ENCODE results near the gene CTNNA2.

The CTNNA2 gene

GRCh38 chr2:79585701-79586433 is 73.0 kb downstream of the CTNNA2 start:
- no peak overlapping the region for H3K27ac Mint-ChIP-seq
- no peaks in the 10 kb centered on the region for H3K27me3 Mint-ChIP-seq
- peaks cover 14% of the 10 kb centered on the region for H3K9me3 Mint-ChIP-seq
- no peak overlapping the region for H3K4me3 Mint-ChIP-seq
- no peaks in the 10 kb centered on the region for H3K36me3 Mint-ChIP-seq
- no peaks in the 10 kb centered on the region for H3K4me1 Mint-ChIP-seq

- H3K4me1 Mint-ChIP-seq: no peaks in the 10 kb centered on the region
Measured at GRCh38 chr2:79591281-79591680, 78.4 kb downstream of the CTNNA2 start.

GRCh38 chr2:79593237-79593867 is 80.5 kb downstream of the CTNNA2 start:
- no peaks in the 10 kb centered on the region for H3K4me1 Mint-ChIP-seq
- no peak overlapping the region for H3K27ac Mint-ChIP-seq
- no peaks in the 10 kb centered on the region for H3K9me3 Mint-ChIP-seq
- no peaks in the 10 kb centered on the region for H3K27me3 Mint-ChIP-seq
- H3K36me3 Mint-ChIP-seq: no peaks in the 10 kb centered on the region
- H3K4me3 Mint-ChIP-seq: no peak overlapping the region

More at GRCh38 chr2:79591281-79591680, 78.4 kb downstream of the CTNNA2 start:
- peaks cover 6% of the 10 kb centered on the region for H3K9me3 Mint-ChIP-seq
- H3K4me3 Mint-ChIP-seq: no peak overlapping the region
- no peaks in the 10 kb centered on the region for H3K36me3 Mint-ChIP-seq
- no peak overlapping the region for H3K27ac Mint-ChIP-seq
- no peaks in the 10 kb centered on the region for H3K27me3 Mint-ChIP-seq

- Mint-ChIP-seq H3K36me3 (no peaks in the 10 kb centered on the region), H3K27ac (no peak overlapping the region), H3K4me1 (no peaks in the 10 kb centered on the region), H3K4me3 (no peak overlapping the region), H3K9me3 (no peaks in the 10 kb centered on the region), H3K27me3 (no peaks in the 10 kb centered on the region)
Measured at GRCh38 chr2:79596403-79596802, 83.6 kb downstream of the CTNNA2 start.

GRCh38 chr2:79604748-79605147 is 91.9 kb downstream of the CTNNA2 start:
- no peaks in the 10 kb centered on the region for H3K36me3 Mint-ChIP-seq
- H3K4me3 Mint-ChIP-seq: no peak overlapping the region
- H3K4me1 Mint-ChIP-seq: no peaks in the 10 kb centered on the region
- H3K9me3 Mint-ChIP-seq: peaks cover 13% of the 10 kb centered on the region
- no peak overlapping the region for H3K27ac Mint-ChIP-seq
- H3K27me3 Mint-ChIP-seq: no peaks in the 10 kb centered on the region

- Mint-ChIP-seq H3K27ac (no peak overlapping the region), H3K4me3 (no peak overlapping the region), H3K27me3 (no peaks in the 10 kb centered on the region), H3K36me3 (no peaks in the 10 kb centered on the region), H3K4me1 (no peaks in the 10 kb centered on the region), H3K9me3 (no peaks in the 10 kb centered on the region)
Measured at GRCh38 chr2:79611448-79612016, 98.7 kb downstream of the CTNNA2 start.

- Mint-ChIP-seq H3K27ac (no peak overlapping the region), H3K9me3 (peaks cover 5% of the 10 kb centered on the region), H3K36me3 (no peaks in the 10 kb centered on the region), H3K4me1 (no peaks in the 10 kb centered on the region), H3K4me3 (no peak overlapping the region), H3K27me3 (no peaks in the 10 kb centered on the region)
Measured at GRCh38 chr2:79612999-79613398, 100.1 kb downstream of the CTNNA2 start.

GRCh38 chr2:79619442-79619841 is 106.6 kb downstream of the CTNNA2 start:
- Mint-ChIP-seq H3K27ac (no peak overlapping the region), H3K4me3 (no peak overlapping the region), H3K36me3 (no peaks in the 10 kb centered on the region), H3K4me1 (no peaks in the 10 kb centered on the region), H3K27me3 (no peaks in the 10 kb centered on the region), H3K9me3 (peaks cover 16% of the 10 kb centered on the region)

GRCh38 chr2:79619976-79620375 is 107.1 kb downstream of the CTNNA2 start:
- H3K9me3 Mint-ChIP-seq: peaks cover 17% of the 10 kb centered on the region
- no peaks in the 10 kb centered on the region for H3K27me3 Mint-ChIP-seq
- H3K4me3 Mint-ChIP-seq: no peak overlapping the region
- no peaks in the 10 kb centered on the region for H3K4me1 Mint-ChIP-seq
- no peaks in the 10 kb centered on the region for H3K36me3 Mint-ChIP-seq
- no peak overlapping the region for H3K27ac Mint-ChIP-seq

GRCh38 chr2:79620679-79621078 is 107.8 kb downstream of the CTNNA2 start:
- H3K4me1 Mint-ChIP-seq: no peaks in the 10 kb centered on the region
- H3K9me3 Mint-ChIP-seq: peaks cover 17% of the 10 kb centered on the region
- H3K4me3 Mint-ChIP-seq: no peak overlapping the region
- no peak overlapping the region for H3K27ac Mint-ChIP-seq
- no peaks in the 10 kb centered on the region for H3K36me3 Mint-ChIP-seq
- H3K27me3 Mint-ChIP-seq: no peaks in the 10 kb centered on the region

- no peaks in the 10 kb centered on the region for H3K27me3 Mint-ChIP-seq
- no peak overlapping the region for H3K27ac Mint-ChIP-seq
- H3K9me3 Mint-ChIP-seq: peaks cover 17% of the 10 kb centered on the region
- no peak overlapping the region for H3K4me3 Mint-ChIP-seq
- H3K36me3 Mint-ChIP-seq: no peaks in the 10 kb centered on the region
- H3K4me1 Mint-ChIP-seq: no peaks in the 10 kb centered on the region
Measured at GRCh38 chr2:79621252-79621651, 108.4 kb downstream of the CTNNA2 start.

GRCh38 chr2:79621755-79622154 is 108.9 kb downstream of the CTNNA2 start:
- Mint-ChIP-seq H3K4me1 (no peaks in the 10 kb centered on the region), H3K27me3 (no peaks in the 10 kb centered on the region), H3K4me3 (no peak overlapping the region), H3K36me3 (no peaks in the 10 kb centered on the region), H3K9me3 (peaks cover 17% of the 10 kb centered on the region), H3K27ac (no peak overlapping the region)

GRCh38 chr2:79622508-79622907 is 109.7 kb downstream of the CTNNA2 start:
- H3K36me3 Mint-ChIP-seq: no peaks in the 10 kb centered on the region
- no peaks in the 10 kb centered on the region for H3K4me1 Mint-ChIP-seq
- no peak overlapping the region for H3K4me3 Mint-ChIP-seq
- H3K9me3 Mint-ChIP-seq: peaks cover 12% of the 10 kb centered on the region
- no peak overlapping the region for H3K27ac Mint-ChIP-seq
- no peaks in the 10 kb centered on the region for H3K27me3 Mint-ChIP-seq

- H3K27ac Mint-ChIP-seq: no peak overlapping the region
- no peak overlapping the region for H3K4me3 Mint-ChIP-seq
- H3K9me3 Mint-ChIP-seq: peaks cover 13% of the 10 kb centered on the region
- no peaks in the 10 kb centered on the region for H3K36me3 Mint-ChIP-seq
- no peaks in the 10 kb centered on the region for H3K4me1 Mint-ChIP-seq
- H3K27me3 Mint-ChIP-seq: no peaks in the 10 kb centered on the region
Measured at GRCh38 chr2:79627237-79627636, 114.4 kb downstream of the CTNNA2 start.

- H3K27ac Mint-ChIP-seq: no peak overlapping the region
- no peaks in the 10 kb centered on the region for H3K27me3 Mint-ChIP-seq
- no peaks in the 10 kb centered on the region for H3K4me1 Mint-ChIP-seq
- peaks cover 14% of the 10 kb centered on the region for H3K9me3 Mint-ChIP-seq
- H3K36me3 Mint-ChIP-seq: no peaks in the 10 kb centered on the region
- H3K4me3 Mint-ChIP-seq: no peak overlapping the region
Measured at GRCh38 chr2:79630060-79630459, 117.2 kb downstream of the CTNNA2 start.

- no peaks in the 10 kb centered on the region for H3K36me3 Mint-ChIP-seq
- H3K4me3 Mint-ChIP-seq: no peak overlapping the region
Measured at GRCh38 chr2:79630972-79631557, 118.2 kb downstream of the CTNNA2 start.

More at GRCh38 chr2:79630972-79631557, 118.2 kb downstream of the CTNNA2 start:
- no peaks in the 10 kb centered on the region for H3K4me1 Mint-ChIP-seq
- H3K9me3 Mint-ChIP-seq: peaks cover 14% of the 10 kb centered on the region
- no peak overlapping the region for H3K27ac Mint-ChIP-seq
- H3K27me3 Mint-ChIP-seq: no peaks in the 10 kb centered on the region

Data from activated naive CD4-positive, alpha-beta T cell treated with anti-CD3 and anti-CD28 coated beads, Interleukin-2, amount 50 U/mL, for 24 hours (primary cell).